ENCODE measurements around the gene ELMOD3.
"Not testable (repeated sequence)": the region's sequence is repeated elsewhere in the genome, so short reads cannot be mapped to it uniquely, and the experiment has no call there.

Gene ELMOD3

DNA sequence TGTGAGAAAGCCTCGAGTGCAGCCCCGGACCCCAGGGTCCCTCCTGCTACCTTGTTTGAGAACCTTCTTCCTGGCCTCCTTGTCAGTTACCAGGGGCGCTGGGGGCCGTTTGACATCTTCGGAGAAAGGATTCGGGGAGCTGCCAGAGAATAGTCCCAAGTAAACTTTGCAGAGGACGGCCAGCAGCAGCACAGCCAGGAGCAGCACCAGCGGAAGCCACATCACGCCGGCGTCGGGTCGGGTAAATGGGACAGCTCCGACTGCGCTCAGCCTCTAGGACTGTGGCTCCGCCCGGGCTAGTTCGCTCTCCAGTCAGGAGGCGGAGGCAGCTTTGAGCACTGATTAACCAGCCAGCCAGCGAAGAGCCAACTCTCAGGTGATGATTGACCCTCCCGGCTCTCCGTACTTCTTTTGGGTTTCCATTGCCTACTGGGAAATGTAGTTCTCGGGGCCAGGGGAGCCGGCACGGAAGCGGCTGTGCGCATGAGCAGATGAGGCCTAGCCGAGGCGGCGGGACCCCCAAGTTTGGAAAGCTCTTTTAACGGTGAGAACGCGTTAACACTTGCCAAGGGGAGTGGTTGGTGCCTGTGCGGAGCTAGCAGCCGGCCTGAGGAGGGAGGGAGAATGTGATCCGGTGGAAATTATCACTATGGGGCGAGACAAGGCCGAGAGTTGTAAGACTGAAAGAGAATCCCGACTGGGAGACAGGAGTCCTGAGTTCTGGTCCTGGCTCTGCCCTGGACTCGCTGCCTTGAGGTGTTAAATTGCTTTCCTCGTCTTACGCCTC lies at the start of gene ELMOD3, which contains the start of gene RETSAT:
Gene ELMOD3 (plus strand): TSS at position 484 of the 787 bp plus-strand sequence. CDS start 2,430 bp downstream, outside the sequence.
Gene RETSAT (minus strand): TSS at position 243 of the 787 bp plus-strand sequence. CDS start 21 bp downstream, at position 222.
- DNase-seq (ENCODE audit: low spot score): peak; percentile 97

DNA sequence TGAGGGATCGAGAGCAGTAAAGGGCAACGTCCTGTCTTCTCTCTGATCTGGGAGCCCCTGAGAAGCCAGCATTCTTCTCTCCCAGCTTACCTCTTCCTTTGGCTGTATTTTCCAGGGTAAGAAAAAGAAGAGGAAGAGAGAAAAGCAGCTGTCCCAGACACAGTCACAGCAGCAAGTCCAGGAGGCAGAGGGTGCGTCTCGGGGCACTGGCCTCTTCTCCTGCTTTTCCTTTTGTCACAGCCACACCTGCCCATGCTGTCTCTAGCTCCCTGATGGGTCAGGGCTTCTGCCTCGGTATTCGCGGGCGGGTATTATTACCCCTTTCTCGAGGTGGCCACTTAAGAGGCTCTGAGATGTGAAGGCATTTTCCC lies 47.1 kb upstream of the ELMOD3 start:
- no peak for DNase-seq (ENCODE audit: low spot score)

DNA sequence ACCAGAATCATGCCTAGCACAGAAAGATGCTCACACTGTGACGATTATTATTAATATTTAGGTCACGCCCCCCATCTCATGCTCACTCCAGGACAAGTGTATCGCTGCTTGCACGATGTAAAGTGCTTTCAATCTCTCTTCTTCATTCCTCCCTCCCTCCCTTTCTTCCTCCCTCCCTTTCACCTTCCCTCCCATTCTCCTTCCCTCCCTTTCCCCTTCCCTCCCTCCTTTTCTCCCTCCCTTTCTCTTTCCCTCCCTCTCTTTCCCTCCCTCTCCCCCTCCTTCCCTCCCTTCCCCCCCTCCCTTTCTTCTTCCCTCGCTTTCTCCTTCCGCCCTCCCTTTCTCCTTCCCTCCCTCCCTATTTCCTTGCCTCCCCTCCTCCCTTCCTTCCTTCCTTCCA lies 46.4 kb upstream of the ELMOD3 start:
- DNase-seq (ENCODE audit: low spot score): no peak

DNA sequence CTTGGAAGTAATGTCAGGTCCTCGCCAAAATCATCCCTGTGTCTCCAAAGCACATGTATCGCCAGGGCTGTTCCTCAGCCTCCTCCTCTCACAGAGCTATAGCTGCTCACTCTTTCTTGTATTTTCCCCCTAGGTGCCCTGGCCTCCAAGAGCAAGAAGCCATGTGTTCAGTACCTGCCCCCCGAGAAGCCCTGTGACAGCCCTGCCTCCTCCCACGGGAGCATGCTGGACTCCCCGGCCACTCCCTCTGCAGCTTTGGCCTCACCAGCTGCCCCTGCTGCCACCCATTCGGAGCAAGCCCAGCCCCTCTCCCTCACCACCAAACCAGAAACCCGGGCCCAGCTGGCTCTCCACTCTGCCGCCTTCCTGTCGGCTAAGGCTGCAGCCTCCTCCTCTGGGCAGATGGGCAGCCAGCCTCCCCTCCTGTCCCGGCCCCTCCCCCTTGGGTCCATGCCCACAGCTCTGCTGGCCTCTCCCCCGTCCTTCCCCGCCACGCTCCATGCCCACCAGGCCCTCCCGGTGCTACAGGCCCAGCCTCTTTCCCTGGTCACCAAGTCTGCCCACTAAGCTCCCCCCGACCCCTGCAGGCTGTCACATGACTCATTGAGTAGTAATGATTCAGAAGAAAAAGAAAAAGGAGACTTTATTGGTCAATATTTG lies 45.5 kb upstream of the ELMOD3 start:
- peak; percentile 25 for DNase-seq (ENCODE audit: low spot score)

DNA sequence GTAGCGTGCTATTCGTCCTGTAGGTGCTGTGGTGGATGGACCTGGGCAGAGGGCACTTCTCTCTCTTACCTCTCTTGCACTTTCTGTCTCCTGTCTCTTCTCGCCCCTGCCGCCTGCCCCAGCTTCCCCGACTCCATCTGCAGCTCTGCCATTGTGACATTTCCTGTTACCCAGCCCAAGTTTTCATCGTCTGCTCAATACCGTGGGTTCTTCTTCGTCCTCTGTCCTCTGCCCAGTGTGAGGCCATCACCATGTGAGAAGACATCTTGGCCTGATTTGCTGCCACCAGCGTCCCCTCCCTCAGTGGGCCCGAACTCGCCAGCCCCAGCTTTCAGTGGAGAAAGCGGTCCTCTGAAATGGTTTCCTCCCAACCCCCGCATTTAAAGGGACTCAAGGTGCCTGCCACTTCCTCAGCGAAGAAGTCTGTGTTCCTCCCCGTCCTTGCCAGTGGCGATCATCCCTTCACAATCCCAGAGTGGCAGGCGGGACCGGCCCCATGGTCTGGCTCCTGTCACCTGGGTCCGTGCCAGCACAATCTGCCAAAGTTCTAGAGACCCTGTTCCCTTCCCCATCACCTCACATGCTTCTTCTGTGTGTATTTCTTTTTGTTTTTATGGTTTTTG lies 44.8 kb upstream of the ELMOD3 start:
- DNase-seq (ENCODE audit: low spot score): no peak

DNA sequence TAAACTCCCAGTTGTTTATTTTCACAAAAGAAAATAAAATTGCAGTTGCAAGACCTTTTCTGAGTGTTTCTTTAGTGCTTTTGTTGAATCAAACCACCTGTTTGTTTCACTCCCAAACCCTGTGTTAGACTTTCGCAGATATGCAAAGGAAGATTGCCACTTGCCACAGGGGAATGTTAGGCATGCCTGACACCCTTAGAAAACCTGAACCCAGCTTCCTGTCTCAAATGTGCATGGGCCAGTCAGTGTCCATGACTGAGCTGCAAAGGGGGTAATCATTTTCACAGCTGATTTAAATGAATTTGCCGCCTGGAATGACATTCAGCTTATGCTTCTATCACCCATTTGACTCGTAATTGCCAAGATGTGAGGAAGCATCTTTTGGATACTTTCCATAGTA lies 44.2 kb upstream of the ELMOD3 start:
- DNase-seq (ENCODE audit: low spot score): no peak

DNA sequence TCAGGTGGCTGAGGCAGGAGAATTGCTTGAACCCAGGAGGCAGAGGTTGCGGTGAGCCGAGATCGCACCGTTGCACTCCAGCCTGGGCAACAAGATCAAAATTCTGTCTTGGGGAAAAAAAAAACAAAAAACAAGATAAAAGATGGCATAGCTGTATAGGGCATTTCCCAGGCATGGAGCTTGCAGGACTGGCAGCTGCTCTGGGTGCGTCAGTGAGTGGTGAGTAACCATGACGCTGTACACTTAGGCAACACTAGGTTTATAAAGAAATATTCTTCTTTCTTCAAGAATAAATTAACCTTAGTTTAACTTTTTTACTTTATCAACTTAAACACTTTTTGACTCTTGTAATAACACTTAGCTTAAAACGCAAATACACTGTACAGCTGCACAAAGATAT lies 42.2 kb upstream of the ELMOD3 start:
- DNase-seq (ENCODE audit: low spot score): peak; percentile 53

DNA sequence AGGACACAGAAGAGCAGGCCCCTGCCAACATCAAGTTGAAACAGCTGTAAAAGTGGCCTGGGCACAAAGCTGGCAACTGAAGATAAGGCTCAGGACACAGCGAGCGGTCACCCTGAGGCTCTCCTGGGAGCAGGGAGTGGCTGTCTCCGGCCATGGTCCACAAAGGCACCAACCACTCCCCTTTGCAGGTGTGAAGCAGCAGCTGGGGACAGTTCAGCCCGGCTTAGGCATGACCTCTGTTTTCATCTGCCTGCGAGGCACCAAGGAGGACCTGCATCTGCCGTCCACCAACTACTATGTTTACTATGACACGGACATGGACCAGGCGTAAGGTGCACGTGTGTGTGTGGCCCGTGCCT lies 39.7 kb upstream of the ELMOD3 start:
- DNase-seq (ENCODE audit: low spot score): no peak

DNA sequence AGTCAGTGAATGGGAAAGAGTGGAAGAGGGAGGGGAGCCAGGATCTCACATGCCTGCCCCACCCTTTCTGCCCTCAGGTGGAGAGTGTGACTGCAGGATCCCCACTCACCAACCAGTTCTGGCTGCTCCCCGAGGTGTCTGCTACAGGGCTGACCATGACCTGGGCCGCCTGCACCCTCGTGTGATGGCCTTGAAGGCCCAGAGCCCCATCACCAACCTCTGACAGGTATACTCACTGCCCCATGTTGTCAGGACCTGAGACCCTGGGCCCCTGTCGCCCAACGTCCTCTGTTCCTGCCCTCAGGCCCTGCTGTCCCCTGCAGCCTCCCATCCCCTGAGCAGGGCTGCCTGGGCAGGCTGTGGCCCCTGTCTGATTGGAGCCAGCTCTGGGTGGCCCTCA lies 38.6 kb upstream of the ELMOD3 start:
- DNase-seq (ENCODE audit: low spot score): not testable (repeated sequence)

DNA sequence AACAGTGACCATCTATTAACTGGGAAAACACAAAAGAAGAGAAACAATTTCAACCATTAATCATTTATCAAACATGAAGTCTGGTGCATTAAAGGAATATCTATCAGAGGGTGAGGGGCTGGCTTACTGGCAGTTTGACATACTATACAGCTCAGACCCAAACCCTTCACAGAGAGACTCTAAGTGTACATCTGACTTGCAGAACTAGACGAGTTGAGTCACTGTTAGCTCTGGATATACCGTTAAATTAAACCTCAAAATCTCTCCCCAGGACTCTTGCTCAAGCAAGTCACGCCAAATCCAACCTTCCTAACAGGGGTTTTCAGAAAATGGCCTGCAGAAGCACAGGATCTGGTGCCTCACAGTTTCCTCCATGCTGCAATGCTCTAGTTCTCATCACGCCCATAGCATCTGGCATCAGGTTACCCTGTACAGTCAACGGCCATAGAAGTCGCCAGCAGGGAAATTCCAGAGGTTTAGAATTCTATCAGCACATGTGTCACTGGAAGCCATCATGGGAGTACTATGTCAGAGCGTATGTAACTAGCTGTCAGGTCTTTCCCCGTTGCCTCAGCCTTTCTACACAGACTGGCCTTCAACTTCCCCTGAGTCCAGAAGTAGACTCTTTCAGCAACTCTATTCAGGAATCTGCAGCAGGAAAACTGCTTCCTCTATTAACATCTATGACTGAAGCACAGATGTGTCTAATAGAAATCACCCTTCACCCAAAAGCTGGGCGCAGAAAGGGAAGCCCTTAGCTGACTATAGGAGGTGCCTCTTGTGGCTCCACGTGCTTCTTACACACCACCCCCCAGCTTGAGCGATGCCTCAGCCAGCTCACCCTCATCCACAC lies 36.1 kb upstream of the ELMOD3 start:
- DNase-seq (ENCODE audit: low spot score): peak; percentile 46

DNA sequence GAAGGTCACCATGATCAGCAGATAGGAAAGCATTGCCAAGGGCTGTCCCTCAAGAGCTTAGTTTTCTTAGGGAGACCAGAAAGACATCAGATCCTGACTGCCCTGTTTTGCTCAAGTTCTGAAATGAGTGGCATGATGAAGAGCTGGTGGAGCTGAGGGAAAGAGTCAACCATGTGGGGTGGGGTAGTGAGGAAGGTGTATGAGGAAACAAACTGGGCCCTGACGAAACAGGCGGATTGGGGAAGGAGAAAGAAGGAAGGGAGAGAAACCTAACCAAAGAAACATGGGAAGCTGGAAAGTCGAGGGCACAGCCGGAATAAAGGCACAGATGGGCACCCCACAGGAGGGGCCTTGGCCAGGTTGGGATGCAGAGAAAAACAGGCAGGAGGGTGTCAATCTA lies 34.8 kb upstream of the ELMOD3 start:
- DNase-seq (ENCODE audit: low spot score): no peak

DNA sequence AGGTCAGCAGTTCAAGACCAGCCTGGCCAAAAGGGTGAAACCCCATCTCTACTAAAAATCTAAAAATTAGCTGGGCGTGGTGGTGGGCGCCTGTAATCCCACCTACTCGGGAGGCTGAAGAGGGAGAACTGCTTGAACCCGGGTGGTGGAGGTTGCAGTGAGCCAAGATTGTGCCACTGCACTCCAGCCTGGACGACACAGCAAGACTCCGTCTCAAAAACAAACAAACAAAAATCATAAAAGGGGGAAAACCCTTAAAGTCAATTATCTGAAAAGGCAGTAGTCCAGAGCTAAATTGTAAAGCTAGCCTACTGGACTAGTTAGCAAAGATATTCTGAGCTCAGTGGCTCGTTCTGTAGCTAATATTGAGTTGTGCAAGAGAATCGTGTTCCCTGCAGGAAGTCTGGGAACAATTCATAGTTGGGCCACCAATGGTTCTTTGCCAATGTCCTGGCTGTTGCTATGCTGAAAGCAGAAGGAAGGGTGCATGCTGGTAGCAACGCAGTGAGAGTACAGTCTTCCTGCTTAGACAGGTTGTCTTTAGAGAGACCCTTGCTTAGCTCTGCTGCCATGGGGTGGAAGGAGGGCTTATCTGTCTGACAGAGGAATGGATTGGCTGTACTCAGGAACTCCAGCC lies 31.1 kb upstream of the ELMOD3 start:
- no peak for DNase-seq (ENCODE audit: low spot score)

DNA sequence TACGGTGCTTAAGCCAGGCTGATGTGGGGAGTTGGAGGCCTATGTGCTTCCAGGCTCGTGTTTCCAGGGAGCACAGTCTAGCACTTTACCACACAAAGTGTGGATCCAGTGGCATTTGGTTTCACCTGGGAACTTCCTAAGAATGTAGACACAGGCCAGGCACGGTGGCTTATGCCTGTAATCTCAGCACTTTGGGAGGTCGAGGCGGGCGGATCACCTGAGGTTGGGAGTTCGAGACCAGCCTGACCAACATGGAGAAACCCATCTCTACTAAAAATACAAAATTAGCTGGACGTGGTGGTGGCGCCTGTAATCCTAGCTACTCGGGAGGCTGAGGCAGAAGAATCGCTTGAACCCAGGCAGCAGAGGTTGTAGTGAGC lies 30.6 kb upstream of the ELMOD3 start:
- not testable (repeated sequence) for DNase-seq (ENCODE audit: low spot score)

DNA sequence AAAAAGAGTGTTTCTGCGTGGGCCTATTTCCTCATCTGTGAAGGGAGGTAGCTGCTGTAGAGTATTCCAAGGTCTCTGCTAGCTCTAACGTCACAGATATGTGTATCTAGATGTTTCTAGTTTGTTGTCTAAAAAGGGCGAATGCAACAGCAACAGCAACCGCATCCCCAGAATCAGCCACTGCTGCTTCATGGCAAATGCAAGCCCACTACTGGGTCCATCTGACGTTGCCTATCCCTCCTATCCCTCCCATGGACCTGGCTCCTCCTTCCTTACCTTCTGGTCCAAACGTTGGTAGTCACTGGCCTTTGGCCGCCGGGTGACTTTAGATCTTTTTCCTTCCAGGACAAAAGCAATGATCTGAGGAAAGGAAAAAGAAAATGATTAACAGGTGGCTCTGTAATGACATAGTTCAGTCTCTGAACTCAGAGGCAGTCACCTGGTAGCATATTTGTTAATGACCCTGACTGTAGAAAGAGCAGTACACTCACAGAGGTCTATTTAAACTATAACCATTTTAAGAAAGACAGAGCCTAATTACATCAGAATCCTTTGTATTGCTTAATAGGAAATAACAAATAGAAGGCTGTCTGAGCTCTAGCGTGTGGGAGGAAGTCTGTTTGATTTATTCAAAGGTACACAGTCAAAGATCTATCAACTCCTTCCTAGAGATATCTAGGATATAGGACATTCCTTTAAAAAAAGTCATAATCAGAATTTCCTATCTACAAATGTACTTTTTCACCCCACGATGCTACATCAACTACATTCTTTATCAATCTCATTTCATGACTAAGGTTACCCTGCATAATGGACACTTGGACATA lies 29.7 kb upstream of the ELMOD3 start:
- no peak for DNase-seq (ENCODE audit: low spot score)

DNA sequence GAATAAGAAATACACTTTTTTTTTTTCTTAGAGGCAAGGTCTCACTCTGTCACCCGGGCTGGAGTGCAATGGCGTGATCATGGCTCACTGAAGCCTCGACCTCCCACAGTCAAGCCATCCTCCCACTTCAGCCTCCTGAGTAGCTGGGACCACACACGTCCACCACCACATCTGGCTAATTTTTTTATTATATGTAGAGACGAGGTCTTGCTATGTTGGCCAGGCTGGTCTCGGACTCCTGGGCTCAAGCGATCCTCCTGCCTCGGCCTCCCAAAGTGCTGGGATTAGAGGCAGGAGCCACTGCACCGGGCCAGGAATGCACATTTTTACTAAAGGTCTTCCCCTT lies 29.1 kb upstream of the ELMOD3 start:
- DNase-seq (ENCODE audit: low spot score): no peak

DNA sequence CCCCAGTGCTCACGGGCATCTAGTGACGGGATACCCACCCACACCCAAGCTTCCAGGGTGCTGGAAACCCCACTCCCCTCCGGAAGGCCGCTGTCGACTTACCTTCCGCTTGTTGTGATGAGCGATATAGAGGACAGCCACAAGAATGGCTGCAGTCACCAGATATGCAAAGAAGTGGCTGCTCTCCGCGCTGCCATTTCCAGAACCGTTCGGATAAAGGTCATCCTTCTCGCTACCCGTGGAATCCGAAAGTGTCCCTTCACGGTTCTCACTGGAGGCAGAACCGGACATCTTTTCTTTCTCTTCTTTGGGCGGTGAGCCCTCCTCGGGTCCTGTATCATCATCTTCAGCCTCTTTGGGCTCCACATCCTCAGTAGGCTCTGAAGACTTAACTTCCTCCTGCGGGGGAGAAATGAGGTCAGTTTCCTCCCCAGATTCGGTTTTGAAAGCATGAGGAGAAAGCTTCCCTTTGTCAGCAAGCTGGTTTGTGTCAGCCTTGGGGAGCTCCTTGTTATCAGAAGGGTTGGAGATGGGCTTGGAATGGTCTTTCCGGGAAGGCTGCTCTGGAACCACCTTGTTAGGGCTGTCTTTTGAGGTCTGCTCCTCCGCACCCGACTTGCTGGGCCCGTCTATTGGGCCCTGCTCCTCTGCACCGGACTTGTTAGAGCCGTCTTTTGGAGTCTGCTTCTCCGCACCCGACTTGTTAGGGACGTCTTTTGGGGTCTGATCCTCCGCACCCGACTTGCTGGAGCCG lies 28.0 kb upstream of the ELMOD3 start:
- DNase-seq (ENCODE audit: low spot score): no peak

DNA sequence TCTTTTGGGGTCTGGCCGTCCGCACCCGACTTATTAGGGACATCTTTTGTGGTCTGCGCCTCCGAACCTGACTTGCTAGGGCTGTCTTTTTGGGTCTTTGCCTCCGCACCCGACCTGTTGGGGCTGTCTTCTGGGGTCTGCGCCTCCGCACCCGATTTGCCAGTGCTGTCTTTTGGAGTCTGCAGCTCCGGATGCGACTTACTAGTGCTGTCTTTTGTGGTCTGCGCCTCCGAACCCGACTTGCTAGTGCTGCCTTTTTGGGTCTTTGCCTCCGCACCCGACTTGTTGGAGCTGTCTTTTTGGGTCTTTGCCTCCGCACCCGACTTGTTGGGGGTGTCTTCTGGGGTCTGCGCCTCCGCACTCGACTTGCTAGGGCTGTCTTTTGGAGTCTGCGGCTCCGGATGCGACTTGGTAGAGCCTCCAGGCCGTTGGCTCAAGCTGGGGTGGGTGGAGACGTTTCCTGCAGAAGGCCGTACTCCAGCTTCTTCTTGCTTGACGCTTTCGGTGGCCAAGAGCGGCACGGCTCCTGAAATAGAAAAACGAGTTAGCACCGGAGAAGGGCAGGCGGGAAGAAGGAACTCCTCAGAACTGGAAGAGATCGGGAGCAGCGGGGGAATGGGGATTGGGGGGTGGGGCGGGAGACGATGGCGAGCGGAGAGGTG lies 27.3 kb upstream of the ELMOD3 start:
- DNase-seq (ENCODE audit: low spot score): peak; percentile 53

DNA sequence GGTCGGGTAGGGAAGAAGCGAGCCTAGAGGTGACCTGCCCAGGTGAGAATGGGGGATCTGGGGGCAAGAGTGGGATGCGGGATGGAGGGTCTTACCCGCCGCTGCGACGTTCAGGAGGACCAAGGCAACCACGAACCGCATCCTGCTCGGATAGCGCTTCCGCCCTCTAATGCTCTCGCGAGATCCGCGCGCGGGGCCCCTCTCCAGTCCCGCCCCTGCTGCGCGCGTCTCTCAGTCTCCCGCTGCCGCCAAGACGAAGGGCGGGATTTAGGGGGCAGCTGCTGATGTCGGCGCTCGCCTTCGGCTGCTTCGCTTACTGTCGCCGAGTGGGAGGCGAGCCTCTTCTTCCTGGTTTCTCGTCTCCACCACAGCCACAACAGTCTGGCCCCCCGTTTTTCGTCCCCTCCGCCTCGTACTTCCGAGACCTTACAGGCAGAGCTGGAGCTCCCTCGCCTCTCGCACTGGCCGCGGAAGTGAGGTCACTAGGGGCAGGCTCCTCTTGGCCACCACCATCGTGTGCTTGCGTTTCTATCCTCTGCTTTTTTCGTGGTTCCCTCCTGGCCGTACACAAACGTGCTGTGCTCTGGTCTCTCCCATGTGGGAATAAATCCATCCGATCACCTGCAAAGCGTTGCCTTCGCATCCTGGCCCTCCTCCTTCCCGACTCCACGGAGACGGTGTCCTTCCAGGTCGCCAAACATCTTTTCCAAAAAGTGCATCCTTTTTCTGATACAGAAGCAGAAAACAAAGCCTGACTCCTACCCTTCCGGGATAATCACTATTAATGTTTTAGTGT lies 26.5 kb upstream of the ELMOD3 start, which contains the start of gene TGOLN2:
Gene TGOLN2 (minus strand): TSS at position 168 of the 796 bp plus-strand sequence. CDS start 27 bp downstream, at position 141.
- peak; percentile 97 for DNase-seq (ENCODE audit: low spot score)

DNA sequence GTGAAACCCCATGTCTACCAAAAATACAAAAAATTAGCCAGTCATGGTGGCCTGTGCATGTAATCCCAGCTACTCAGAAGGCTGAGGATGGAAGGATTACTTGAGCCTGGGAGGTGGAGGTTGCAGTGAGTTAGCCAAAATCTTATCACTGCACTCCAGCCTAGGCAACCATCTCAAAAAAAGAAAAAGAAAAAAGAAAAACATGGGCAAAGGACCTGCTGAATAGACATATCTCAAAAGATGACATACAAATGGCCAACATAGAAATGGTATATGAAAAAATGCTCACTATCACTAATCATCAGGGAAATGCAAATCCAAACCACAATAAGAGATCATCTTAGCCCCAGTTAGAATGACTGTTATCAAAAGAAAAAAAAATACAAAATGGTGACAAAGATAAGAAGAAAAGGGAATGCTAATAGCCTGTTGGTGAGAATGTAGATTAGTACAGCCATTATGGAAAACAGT lies 25.4 kb upstream of the ELMOD3 start:
- no peak for DNase-seq (ENCODE audit: low spot score)
